Karpas-422 (cell line): ENCODE data around the gene DISC1. TPM values are rescaled to one million over a fixed set of nuclear protein-coding genes. Genes with fewer than 3 reads are reported as not detected.
A peak's percentile ranks its signal among the peaks of the same experiment; 100 is the strongest.

Experiments used
- DNase-seq: peaks from one replicate; pipeline ENCODE4 v3.0.0-alpha.2; 2015
- H2AFZ ChIP-seq: fragments of 200-600 bp; sonication (generic); 2 replicates; pipeline ENCODE4 v1.6.1; 2014; ENCODE audit warnings: antibody characterized with exemption, low read length, mixed read lengths
- H3K27ac ChIP-seq: fragments of 200-600 bp; sonication (generic); 2 replicates; pipeline ENCODE4 v1.5.1; 2014; ENCODE audit warnings: mild to moderate bottlenecking, low read length, moderate library complexity
- H3K27me3 ChIP-seq: fragments of 200-600 bp; sonication (generic); 2 replicates; pipeline ENCODE4 v1.6.1; 2014; ENCODE audit warnings: low read length, mixed read lengths
- H3K36me3 ChIP-seq: fragments of 200-600 bp; sonication (generic); 2 replicates; pipeline ENCODE4 v1.6.1; 2014; ENCODE audit warnings: low read length, mixed read lengths; ENCODE audit not compliant: insufficient read depth
- H3K4me1 ChIP-seq: fragments of 200-600 bp; sonication (generic); 2 replicates; pipeline ENCODE4 v1.6.1; 2014; ENCODE audit warnings: mild to moderate bottlenecking, low read length, mixed read lengths
- H3K4me2 ChIP-seq: fragments of 200-600 bp; sonication (generic); 2 replicates; pipeline ENCODE4 v1.6.1; 2014; ENCODE audit warnings: low read length, low read depth, mild to moderate bottlenecking; ENCODE audit not compliant: poor library complexity, severe bottlenecking
- H3K4me3 ChIP-seq: fragments of 200-600 bp; sonication (generic); 2 replicates; pipeline ENCODE4 v1.5.1; 2014; ENCODE audit warnings: mild to moderate bottlenecking, antibody characterized with exemption, low read length, mixed read lengths
- H3K79me2 ChIP-seq: fragments of 200-600 bp; sonication (generic); 2 replicates; pipeline ENCODE4 v1.6.1; 2014; ENCODE audit warnings: mild to moderate bottlenecking, low read length, mixed read lengths
- H3K9ac ChIP-seq: fragments of 200-600 bp; sonication (generic); 2 replicates; pipeline ENCODE4 v1.6.0; 2014; ENCODE audit warnings: low read length
- H3K9me2 ChIP-seq: fragments of 200-600 bp; sonication (generic), shearing (Covaris generic); replicated peaks from 2 replicates; pipeline ENCODE4 v1.6.0; 2014; ENCODE audit warnings: mild to moderate bottlenecking, low read length, moderate library complexity; ENCODE audit not compliant: insufficient read depth
- H3K9me3 ChIP-seq: fragments of 300-700, 200-600 bp; sonication (generic); 2 replicates; pipeline ENCODE4 v1.6.1; 2014; ENCODE audit warnings: low read length, mixed read lengths
- H4K20me1 ChIP-seq: fragments of 200-600 bp; sonication (generic); 2 replicates; pipeline ENCODE4 v1.6.1; 2014; ENCODE audit warnings: mild to moderate bottlenecking, antibody characterized with exemption, low read length, low read depth; ENCODE audit not compliant: insufficient read depth
- total RNA-seq: library from RNA; depleted of rRNA; stranded (reverse); fragments of >200 nt; shearing (Covaris generic); gene quantifications from 2 replicates; pipeline ENCODE4 v1.2.3, GENCODE V29; 2014; ENCODE audit warnings: low replicate concordance

The DISC1 gene
- total RNA-seq, 1 experiment from 2014 or later: 6.4 TPM

- no peak overlapping the region for H2AFZ ChIP-seq
- H3K4me3 ChIP-seq: no peak overlapping the region
- H3K27me3 ChIP-seq: no peaks in the 10 kb centered on the region
- no peaks in the 10 kb centered on the region for H3K9me2 ChIP-seq
- DNase-seq: no peak
- H3K27ac ChIP-seq: no peak overlapping the region
- H3K4me2 ChIP-seq: no peak overlapping the region
- no peaks in the 10 kb centered on the region for H3K9me3 ChIP-seq
- no peak overlapping the region for H3K9ac ChIP-seq
- H3K4me1 ChIP-seq: no peaks in the 10 kb centered on the region
- H4K20me1 ChIP-seq: no peaks in the 10 kb centered on the region
- no peaks in the 10 kb centered on the region for H3K79me2 ChIP-seq
- H3K36me3 ChIP-seq: no peaks in the 10 kb centered on the region
Measured at GRCh38 chr1:231682779-231683178, 56.2 kb downstream of the DISC1 start.

DNA sequence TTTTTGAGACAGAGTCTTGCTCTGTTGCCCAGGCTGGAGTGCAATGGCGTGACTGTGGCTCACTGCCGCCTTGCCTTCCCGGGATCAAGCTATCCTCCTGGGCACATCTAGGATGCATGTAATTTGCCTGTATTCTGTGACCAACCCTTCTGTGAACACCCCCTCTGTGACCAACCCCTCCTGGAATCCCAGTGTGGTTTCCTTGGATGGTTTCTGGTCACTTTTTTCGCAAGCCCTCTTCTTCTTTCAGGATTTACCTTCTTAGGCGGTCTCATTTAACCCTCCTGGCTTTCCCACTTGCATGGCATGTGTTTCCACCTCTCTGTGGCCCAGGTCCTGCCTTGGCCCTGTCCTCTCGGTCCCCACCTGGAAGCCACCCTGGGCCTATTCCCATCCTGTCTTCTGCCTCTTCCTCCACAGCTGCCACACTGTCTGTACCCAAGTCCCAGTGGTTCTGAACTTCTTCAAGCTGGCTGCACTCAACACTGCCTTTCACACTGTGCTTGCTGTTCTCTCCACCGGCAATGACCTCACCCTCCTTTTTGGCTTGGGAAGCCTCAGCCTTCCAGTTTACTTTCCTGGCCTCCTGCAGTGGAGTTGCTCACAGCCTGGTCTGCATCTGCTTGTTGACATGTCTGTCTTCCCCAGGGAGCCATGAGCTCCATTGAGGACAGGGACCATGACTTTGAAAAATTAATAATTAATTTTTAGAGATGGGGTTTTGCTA, 57.0 kb downstream of the DISC1 start:
- Histone ChIP-seq H3K9me2 (no peaks in the 10 kb centered on the region), H3K36me3 (no peaks in the 10 kb centered on the region), H4K20me1 (no peaks in the 10 kb centered on the region), H3K27ac (no peak overlapping the region), H3K4me2 (no peak overlapping the region), H3K9me3 (no peaks in the 10 kb centered on the region), H3K27me3 (no peaks in the 10 kb centered on the region), H3K9ac (no peak overlapping the region), H2AFZ (no peak overlapping the region), H3K4me1 (no peaks in the 10 kb centered on the region), H3K79me2 (no peaks in the 10 kb centered on the region), H3K4me3 (no peak overlapping the region)
- no peak for DNase-seq

DNA sequence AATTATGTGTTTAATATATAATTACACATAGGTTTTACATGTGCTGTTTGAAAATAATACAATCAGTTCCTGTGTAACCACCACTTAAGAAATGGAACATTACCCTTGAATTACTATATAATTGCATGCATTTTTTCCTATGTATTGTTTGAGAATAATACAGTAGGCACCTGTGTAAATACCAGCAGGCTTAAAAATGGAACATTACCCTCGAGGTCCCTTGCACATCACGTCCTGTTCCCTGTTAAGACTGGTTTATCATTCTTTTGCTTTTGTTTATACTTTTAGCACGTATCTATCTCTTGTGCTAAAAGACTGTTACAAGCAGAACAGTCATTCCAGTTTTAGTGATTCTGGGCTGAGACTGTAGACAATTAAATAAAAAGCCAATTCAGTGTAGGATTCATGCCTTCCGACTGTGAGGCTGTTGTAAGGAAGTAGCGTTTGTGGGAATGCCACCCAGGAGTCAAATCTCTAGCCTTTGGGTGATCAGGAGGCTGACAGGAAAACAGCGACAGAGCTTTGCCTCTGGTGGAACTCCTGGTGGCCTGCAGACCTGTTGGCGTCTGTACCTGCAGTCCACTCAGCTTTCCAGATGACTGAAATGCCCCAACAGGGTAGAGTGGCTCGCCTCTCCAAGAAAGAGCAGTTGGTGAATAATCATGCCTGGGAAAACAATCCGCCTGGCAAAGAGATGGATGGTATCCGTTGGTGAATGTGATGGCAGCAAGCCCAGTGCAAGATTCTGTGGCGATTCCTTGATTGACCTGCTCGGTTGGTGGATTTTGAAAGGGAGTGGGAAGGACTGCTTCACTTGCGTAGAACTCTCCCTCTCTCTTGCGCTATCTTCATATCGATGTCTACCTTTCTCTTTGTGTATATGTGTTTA, 58.0 kb downstream of the DISC1 start:
- Histone ChIP-seq H3K79me2 (no peaks in the 10 kb centered on the region), H3K36me3 (no peaks in the 10 kb centered on the region), H4K20me1 (no peaks in the 10 kb centered on the region), H3K4me3 (no peak overlapping the region), H3K4me2 (no peak overlapping the region), H3K9me3 (no peaks in the 10 kb centered on the region), H2AFZ (no peak overlapping the region), H3K27me3 (no peaks in the 10 kb centered on the region), H3K9me2 (no peaks in the 10 kb centered on the region), H3K9ac (no peak overlapping the region), H3K4me1 (no peaks in the 10 kb centered on the region), H3K27ac (no peak overlapping the region)
- DNase-seq: no peak

GRCh38 chr1:231686384-231686783, 59.8 kb downstream of the DISC1 start:
- H3K9me2 ChIP-seq: no peaks in the 10 kb centered on the region
- H3K36me3 ChIP-seq: no peaks in the 10 kb centered on the region
- no peak for DNase-seq
- no peaks in the 10 kb centered on the region for H4K20me1 ChIP-seq
- no peak overlapping the region for H3K4me2 ChIP-seq
- no peaks in the 10 kb centered on the region for H3K4me1 ChIP-seq
- H3K4me3 ChIP-seq: no peak overlapping the region
- H3K27ac ChIP-seq: no peak overlapping the region
- H3K27me3 ChIP-seq: no peaks in the 10 kb centered on the region
- no peaks in the 10 kb centered on the region for H3K79me2 ChIP-seq
- no peak overlapping the region for H2AFZ ChIP-seq
- no peak overlapping the region for H3K9ac ChIP-seq
- no peaks in the 10 kb centered on the region for H3K9me3 ChIP-seq

DNA sequence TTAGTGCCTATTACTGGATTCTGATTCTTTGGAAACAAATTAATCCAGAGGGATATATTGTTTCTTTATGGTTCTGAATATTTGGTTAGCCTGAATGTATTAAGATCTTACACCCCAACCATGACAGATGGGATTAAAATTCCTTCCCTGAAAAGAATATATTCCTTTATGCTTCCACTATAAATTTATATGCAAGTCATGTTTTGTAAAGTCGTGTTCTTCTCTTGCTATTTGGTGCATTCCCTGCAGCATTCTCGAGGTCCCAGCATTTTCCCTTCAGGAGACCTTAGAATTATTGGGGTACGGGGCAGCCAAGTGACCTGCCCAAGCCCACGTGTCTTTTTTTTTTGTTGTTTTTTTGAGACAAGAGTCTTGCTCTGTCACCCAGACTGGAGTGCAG, 62.4 kb downstream of the DISC1 start:
- H3K4me3 ChIP-seq: no peak overlapping the region
- H3K9me2 ChIP-seq: no peaks in the 10 kb centered on the region
- no peak overlapping the region for H3K9ac ChIP-seq
- H3K27me3 ChIP-seq: no peaks in the 10 kb centered on the region
- H3K79me2 ChIP-seq: no peaks in the 10 kb centered on the region
- no peak overlapping the region for H3K27ac ChIP-seq
- H3K36me3 ChIP-seq: no peaks in the 10 kb centered on the region
- no peak overlapping the region for H3K4me2 ChIP-seq
- H2AFZ ChIP-seq: no peak overlapping the region
- no peaks in the 10 kb centered on the region for H3K4me1 ChIP-seq
- no peaks in the 10 kb centered on the region for H3K9me3 ChIP-seq
- DNase-seq: no peak
- peaks cover 9% of the 10 kb centered on the region for H4K20me1 ChIP-seq

DNA sequence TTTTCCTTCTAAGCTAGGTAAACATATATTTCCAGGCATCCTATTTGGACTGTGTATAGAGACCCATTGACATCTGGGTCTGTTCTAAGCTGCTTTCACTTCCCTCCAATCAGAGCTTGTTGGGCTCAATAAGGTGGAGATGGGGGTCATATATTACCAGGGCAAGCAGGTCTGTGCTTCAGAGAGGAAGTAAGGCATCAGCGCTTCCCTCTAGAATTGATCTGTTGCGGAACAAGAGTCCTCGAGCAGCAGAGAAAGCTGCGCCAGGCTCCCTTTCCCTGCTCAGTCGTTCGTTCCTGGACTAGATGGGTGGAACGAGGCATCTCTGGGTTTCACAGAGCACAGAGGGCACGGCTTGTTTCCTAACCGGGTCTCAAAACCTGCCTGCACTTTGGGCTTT, 63.5 kb downstream of the DISC1 start:
- DNase-seq: peak; percentile 64
- no peaks in the 10 kb centered on the region for H3K9me3 ChIP-seq
- H3K27me3 ChIP-seq: no peaks in the 10 kb centered on the region
- H3K4me1 ChIP-seq: no peaks in the 10 kb centered on the region
- no peak overlapping the region for H3K4me3 ChIP-seq
- no peak overlapping the region for H3K9ac ChIP-seq
- no peak overlapping the region for H3K4me2 ChIP-seq
- H2AFZ ChIP-seq: no peak overlapping the region
- H4K20me1 ChIP-seq: peaks cover 9% of the 10 kb centered on the region
- no peaks in the 10 kb centered on the region for H3K9me2 ChIP-seq
- no peaks in the 10 kb centered on the region for H3K36me3 ChIP-seq
- H3K27ac ChIP-seq: no peak overlapping the region
- H3K79me2 ChIP-seq: no peaks in the 10 kb centered on the region

DNA sequence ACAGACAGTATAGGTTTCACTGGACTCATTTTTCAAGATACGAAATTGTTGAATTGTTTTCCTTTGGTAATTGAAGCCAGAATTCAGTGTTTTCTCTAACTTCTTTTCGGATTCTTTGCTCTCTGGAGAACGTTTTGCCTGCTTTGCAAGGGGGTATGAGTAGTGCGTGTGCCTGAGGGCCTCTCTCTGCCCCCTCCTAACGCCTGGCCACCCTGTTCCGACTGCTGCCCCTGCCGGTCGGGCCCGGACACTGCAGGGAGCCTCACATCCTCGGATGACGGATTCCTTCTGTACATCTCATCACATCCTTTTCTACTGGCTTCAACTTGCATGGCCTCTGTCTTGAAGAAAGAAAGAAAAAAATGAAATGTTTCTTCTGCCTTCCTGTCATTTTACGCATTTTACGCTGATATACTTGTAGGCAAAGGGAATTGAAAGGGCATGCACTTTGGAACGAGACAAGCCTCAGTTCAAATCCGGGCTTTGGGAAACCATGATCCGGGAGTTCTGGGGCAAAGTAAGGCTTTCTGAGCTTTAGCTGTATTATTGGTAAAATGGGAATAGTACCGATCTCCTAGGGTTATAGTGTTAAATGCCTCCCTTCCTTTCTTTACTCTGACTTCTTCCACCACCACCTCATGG, 65.1 kb downstream of the DISC1 start:
- H3K4me3 ChIP-seq: no peak overlapping the region
- no peak for DNase-seq
- H3K79me2 ChIP-seq: no peaks in the 10 kb centered on the region
- H3K4me1 ChIP-seq: no peaks in the 10 kb centered on the region
- peaks cover 9% of the 10 kb centered on the region for H4K20me1 ChIP-seq
- H3K9ac ChIP-seq: no peak overlapping the region
- H3K27me3 ChIP-seq: no peaks in the 10 kb centered on the region
- H3K9me2 ChIP-seq: no peaks in the 10 kb centered on the region
- H2AFZ ChIP-seq: no peak overlapping the region
- no peaks in the 10 kb centered on the region for H3K36me3 ChIP-seq
- no peaks in the 10 kb centered on the region for H3K9me3 ChIP-seq
- no peak overlapping the region for H3K4me2 ChIP-seq
- no peak overlapping the region for H3K27ac ChIP-seq

DNA sequence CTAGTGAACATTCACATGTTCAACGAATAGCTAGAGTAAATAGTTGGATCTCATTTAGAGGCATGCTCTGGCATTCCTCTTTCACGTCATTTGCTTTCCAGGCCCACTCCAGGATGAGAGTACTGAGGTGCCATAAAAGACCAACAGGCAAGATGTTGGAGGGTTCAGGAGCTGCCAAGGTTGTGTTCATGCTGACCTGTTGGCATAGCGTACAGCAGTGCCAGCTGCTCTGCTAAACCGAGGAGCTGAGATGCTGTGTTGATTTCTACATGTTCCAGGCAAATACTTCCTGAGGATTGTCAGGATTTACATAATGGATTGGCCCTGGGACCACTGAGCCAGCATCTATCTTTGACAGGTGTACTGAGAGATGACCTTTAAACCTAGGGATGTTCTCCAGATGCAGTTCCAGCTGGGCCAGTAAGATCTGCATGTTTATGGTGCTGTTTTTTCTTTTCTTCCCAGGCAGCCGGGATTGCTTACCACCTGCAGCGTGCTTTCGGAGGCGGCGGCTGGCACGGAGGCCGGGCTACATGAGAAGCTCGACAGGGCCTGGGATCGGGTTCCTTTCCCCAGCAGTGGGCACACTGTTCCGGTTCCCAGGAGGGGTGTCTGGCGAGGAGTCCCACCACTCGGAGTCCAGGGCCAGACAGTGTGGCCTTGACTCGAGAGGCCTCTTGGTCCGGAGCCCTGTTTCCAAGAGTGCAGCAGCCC, 66.9 kb downstream of the DISC1 start:
- Histone ChIP-seq H3K9me2 (no peaks in the 10 kb centered on the region), H3K36me3 (no peaks in the 10 kb centered on the region), H3K9ac (no peak overlapping the region), H3K79me2 (no peaks in the 10 kb centered on the region), H3K4me3 (no peak overlapping the region), H3K27me3 (no peaks in the 10 kb centered on the region), H3K4me1 (no peaks in the 10 kb centered on the region), H2AFZ (no peak overlapping the region), H3K4me2 (no peak overlapping the region), H3K27ac (no peak overlapping the region), H4K20me1 (peaks cover 9% of the 10 kb centered on the region), H3K9me3 (no peaks in the 10 kb centered on the region)
- no peak for DNase-seq
